Fibroblast of pulmonary artery (primary cell): ENCODE measurements around the gene RPS4Y1.

Source experiments
- DNase-seq: peaks from one replicate; pipeline ENCODE4 v3.0.0-alpha.2; 2010; ENCODE audit warnings: low read depth
- H3K4me3 ChIP-seq: replicated peaks from 2 replicates; pipeline ENCODE4 v1.5.1; 2011; ENCODE audit warnings: low read depth, mild to moderate bottlenecking, control low read depth, low read length, moderate library complexity
- CTCF ChIP-seq: IDR thresholded peaks from 2 replicates; pipeline ENCODE4 v1.5.1; 2011; ENCODE audit warnings: mild to moderate bottlenecking, control low read depth, low read length, inconsistent platforms; ENCODE audit errors: missing control alignments

RPS4Y1 gene

GRCh38 chrY:2874211-2874610 is 32.8 kb downstream of the RPS4Y1 start:
- no peak for DNase-seq
- no peak overlapping the region for H3K4me3 ChIP-seq
- TF ChIP-seq CTCF: no peak

GRCh38 chrY:2883561-2883960 is 42.2 kb downstream of the RPS4Y1 start:
- peak; percentile 59 for DNase-seq
- H3K4me3 ChIP-seq: no peak overlapping the region
- no peak for TF ChIP-seq CTCF

- no peak for TF ChIP-seq CTCF
- H3K4me3 ChIP-seq: no peak overlapping the region
- DNase-seq: no peak
Observed at GRCh38 chrY:2885880-2886279, 44.5 kb downstream of the RPS4Y1 start.

- peak; percentile 84 for DNase-seq
- TF ChIP-seq CTCF: no peak
- no peak overlapping the region for H3K4me3 ChIP-seq
Observed at GRCh38 chrY:2887386-2887785, 46.0 kb downstream of the RPS4Y1 start.

- peak; percentile 10 for TF ChIP-seq CTCF
- peak; percentile 79 for DNase-seq
Observed at GRCh38 chrY:2887955-2888354, 46.6 kb downstream of the RPS4Y1 start.

GRCh38 chrY:2893471-2893870 is 52.1 kb downstream of the RPS4Y1 start:
- no peak for TF ChIP-seq CTCF
- DNase-seq: no peak
- no peak overlapping the region for H3K4me3 ChIP-seq

More at GRCh38 chrY:2887955-2888354, 46.6 kb downstream of the RPS4Y1 start:
- H3K4me3 ChIP-seq: no peak overlapping the region

GRCh38 chrY:2896050-2896449 is 54.6 kb downstream of the RPS4Y1 start:
- DNase-seq: no peak
- no peak for TF ChIP-seq CTCF
- no peak overlapping the region for H3K4me3 ChIP-seq
